ENCODE results near the gene AREL1.

Gene AREL1

GRCh38 chr14:74645244-74645643 lies 67.6 kb downstream of the AREL1 start:
- H3K4me2 ChIP-seq (ENCODE audit: low read depth, low read length, poor library complexity, severe bottlenecking) = no peak overlapping the region
- H3K4me3 ChIP-seq (ENCODE audit: low read length, poor library complexity, severe bottlenecking) = no peak overlapping the region
- no peaks in the 10 kb centered on the region for H4K20me1 ChIP-seq (ENCODE audit: insufficient read depth, low read length, poor library complexity, severe bottlenecking)
- H3K9me2 ChIP-seq (replicated peaks; ENCODE audit: low read depth, low read length) = no peaks in the 10 kb centered on the region
- H3K9me3 ChIP-seq (ENCODE audit: insufficient read depth, low read depth, low read length) = no peaks in the 10 kb centered on the region
- TF ChIP-seq EZH2phosphoT487 (IDR thresholded peaks at IDR 0.05; ENCODE audit: borderline replicate concordance) (no peak), CTCF (conservative IDR thresholded peaks at IDR 0.05; ENCODE audit: low read length) (no peak)
- H3K36me3 ChIP-seq (ENCODE audit: insufficient read depth, low read length) = no peaks in the 10 kb centered on the region
- H3K27me3 ChIP-seq (ENCODE audit: insufficient read depth, low read length, poor library complexity, severe bottlenecking) = no peaks in the 10 kb centered on the region
- no peaks in the 10 kb centered on the region for H3F3A ChIP-seq (ENCODE audit: low read depth)
- no peaks in the 10 kb centered on the region for H3K4me1 ChIP-seq (ENCODE audit: insufficient read depth, low read length, poor library complexity, severe bottlenecking)
- H3K9ac ChIP-seq (ENCODE audit: low read depth, low read length, poor library complexity, severe bottlenecking) = no peak overlapping the region
- H2AFZ ChIP-seq (ENCODE audit: low read length) = no peak overlapping the region
- H3K79me2 ChIP-seq (ENCODE audit: insufficient read depth, low read length) = no peaks in the 10 kb centered on the region

DNA sequence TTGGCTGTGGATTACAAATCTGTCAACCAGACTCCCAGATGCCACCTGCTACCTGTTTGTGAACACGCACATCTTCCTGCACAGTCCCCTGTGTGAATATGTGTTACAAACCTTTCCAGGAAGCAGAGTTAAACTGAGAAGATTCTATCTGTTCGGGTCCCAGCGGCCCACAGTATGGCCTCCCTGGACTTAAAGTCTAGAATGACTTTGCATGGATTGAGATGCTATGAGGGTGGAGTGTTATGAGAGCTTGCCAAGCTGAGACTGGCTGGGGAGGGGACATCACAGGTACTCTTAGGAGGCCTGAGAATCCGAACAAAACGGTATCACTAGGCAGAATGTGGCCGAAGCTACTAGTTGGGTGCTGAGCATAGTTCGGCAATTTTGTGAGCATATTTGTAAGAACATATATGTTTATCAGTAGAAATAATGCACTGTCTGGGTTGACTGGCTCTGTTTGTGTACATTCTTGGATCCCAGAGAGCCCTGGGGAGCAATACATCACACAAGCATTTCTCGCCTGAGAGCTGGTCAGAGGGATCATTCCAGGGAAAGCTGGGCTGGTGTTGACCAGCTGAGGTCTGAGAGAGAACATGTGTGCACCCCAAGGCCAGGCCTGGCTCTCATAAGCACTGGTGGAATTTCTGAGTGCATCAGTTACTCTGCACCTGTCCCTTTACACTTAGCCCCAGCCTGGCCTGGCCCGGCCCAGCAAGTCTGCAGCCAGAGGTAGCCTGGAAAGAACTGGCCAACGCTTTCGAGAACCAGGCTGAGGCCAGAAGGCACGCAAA lies 71.1 kb downstream of the AREL1 start:
- no peaks in the 10 kb centered on the region for H3F3A ChIP-seq (ENCODE audit: low read depth)
- no peaks in the 10 kb centered on the region for H3K4me1 ChIP-seq (ENCODE audit: insufficient read depth, low read length, poor library complexity, severe bottlenecking)
- no peak overlapping the region for H2AFZ ChIP-seq (ENCODE audit: low read length)

DNA sequence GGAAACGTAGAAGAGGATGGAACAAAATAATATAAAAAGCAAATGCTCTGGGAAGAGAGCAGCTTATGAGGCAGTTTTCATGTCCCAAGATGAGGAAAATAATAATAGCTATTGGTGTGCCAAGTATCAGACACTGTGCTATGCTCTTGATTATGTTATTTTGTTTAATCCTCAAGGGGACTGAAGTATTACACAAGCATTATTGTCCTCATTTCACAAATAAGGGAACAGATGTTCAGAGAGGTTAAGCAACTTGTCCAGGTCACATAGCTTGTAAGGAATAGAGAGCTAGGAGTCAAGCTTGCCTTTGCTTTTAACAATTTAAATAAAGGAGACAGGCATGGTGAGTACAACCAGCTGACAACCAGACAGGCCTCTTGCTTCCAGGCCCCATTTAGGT lies 73.9 kb downstream of the AREL1 start:
- Histone ChIP-seq H3K79me2 (ENCODE audit: insufficient read depth, low read length) (no peaks in the 10 kb centered on the region), H3K9ac (ENCODE audit: low read depth, low read length, poor library complexity, severe bottlenecking) (no peak overlapping the region), H4K20me1 (ENCODE audit: insufficient read depth, low read length, poor library complexity, severe bottlenecking) (no peaks in the 10 kb centered on the region), H3K4me2 (ENCODE audit: low read depth, low read length, poor library complexity, severe bottlenecking) (no peak overlapping the region), H3K9me2 (replicated peaks; ENCODE audit: low read depth, low read length) (no peaks in the 10 kb centered on the region), H3K4me3 (ENCODE audit: low read length, poor library complexity, severe bottlenecking) (no peak overlapping the region), H3K27me3 (ENCODE audit: insufficient read depth, low read length, poor library complexity, severe bottlenecking) (no peaks in the 10 kb centered on the region), H3K36me3 (ENCODE audit: insufficient read depth, low read length) (no peaks in the 10 kb centered on the region), H3K4me1 (ENCODE audit: insufficient read depth, low read length, poor library complexity, severe bottlenecking) (no peaks in the 10 kb centered on the region), H2AFZ (ENCODE audit: low read length) (no peak overlapping the region), H3K9me3 (ENCODE audit: insufficient read depth, low read depth, low read length) (no peaks in the 10 kb centered on the region), H3F3A (ENCODE audit: low read depth) (no peaks in the 10 kb centered on the region)
- no peak for TF ChIP-seq CTCF (conservative IDR thresholded peaks at IDR 0.05; ENCODE audit: low read length)
- no peak for TF ChIP-seq EZH2phosphoT487 (IDR thresholded peaks at IDR 0.05; ENCODE audit: borderline replicate concordance)

More for the DNA sequence above, 71.1 kb downstream of the AREL1 start:
- H3K9ac ChIP-seq (ENCODE audit: low read depth, low read length, poor library complexity, severe bottlenecking) = no peak overlapping the region
- H3K9me3 ChIP-seq (ENCODE audit: insufficient read depth, low read depth, low read length) = no peaks in the 10 kb centered on the region
- no peaks in the 10 kb centered on the region for H3K27me3 ChIP-seq (ENCODE audit: insufficient read depth, low read length, poor library complexity, severe bottlenecking)
- H3K36me3 ChIP-seq (ENCODE audit: insufficient read depth, low read length) = no peaks in the 10 kb centered on the region
- H3K79me2 ChIP-seq (ENCODE audit: insufficient read depth, low read length) = no peaks in the 10 kb centered on the region
- TF ChIP-seq CTCF (conservative IDR thresholded peaks at IDR 0.05; ENCODE audit: low read length) (no peak), EZH2phosphoT487 (IDR thresholded peaks at IDR 0.05; ENCODE audit: borderline replicate concordance) (no peak)
- H3K9me2 ChIP-seq (replicated peaks; ENCODE audit: low read depth, low read length) = no peaks in the 10 kb centered on the region
- H4K20me1 ChIP-seq (ENCODE audit: insufficient read depth, low read length, poor library complexity, severe bottlenecking) = no peaks in the 10 kb centered on the region
- H3K4me3 ChIP-seq (ENCODE audit: low read length, poor library complexity, severe bottlenecking) = no peak overlapping the region
- no peak overlapping the region for H3K4me2 ChIP-seq (ENCODE audit: low read depth, low read length, poor library complexity, severe bottlenecking)
